Activated naive CD8-positive, alpha-beta T cell (primary cell): ENCODE measurements around the gene SPCS1.

Experiments used
- H3K27ac Mint-ChIP-seq: one replicate; pipeline ENCODE4 v1.8.0; 2021; ENCODE audit warnings: mixed read lengths
- H3K27me3 Mint-ChIP-seq: one replicate; pipeline ENCODE4 v1.8.0; 2021; ENCODE audit warnings: mixed read lengths
- H3K36me3 Mint-ChIP-seq: one replicate; pipeline ENCODE4 v1.8.0; 2021; ENCODE audit warnings: mixed read lengths
- H3K4me1 Mint-ChIP-seq: one replicate; pipeline ENCODE4 v1.8.0; 2021; ENCODE audit warnings: low read depth, mixed read lengths
- H3K4me3 Mint-ChIP-seq: one replicate; pipeline ENCODE4 v1.8.0; 2021; ENCODE audit warnings: mild to moderate bottlenecking, mixed read lengths
- H3K9me3 Mint-ChIP-seq: one replicate; pipeline ENCODE4 v1.8.0; 2021; ENCODE audit warnings: low read depth, mixed read lengths

Gene SPCS1

GRCh38 chr3:52739730-52740129 is 33.8 kb downstream of the SPCS1 start:
- no peaks in the 10 kb centered on the region for H3K4me1 Mint-ChIP-seq
- no peaks in the 10 kb centered on the region for H3K9me3 Mint-ChIP-seq
- no peaks in the 10 kb centered on the region for H3K27me3 Mint-ChIP-seq
- peaks cover 19% of the 10 kb centered on the region for H3K36me3 Mint-ChIP-seq
- H3K27ac Mint-ChIP-seq, result no peak overlapping the region
- no peak overlapping the region for H3K4me3 Mint-ChIP-seq

- Mint-ChIP-seq H3K27ac (no peak overlapping the region), H3K9me3 (no peaks in the 10 kb centered on the region), H3K4me3 (no peak overlapping the region), H3K36me3 (peaks cover 11% of the 10 kb centered on the region), H3K27me3 (no peaks in the 10 kb centered on the region), H3K4me1 (no peaks in the 10 kb centered on the region)
Measured at GRCh38 chr3:52742418-52743041, 36.6 kb downstream of the SPCS1 start.

- no peaks in the 10 kb centered on the region for H3K27me3 Mint-ChIP-seq
- no peaks in the 10 kb centered on the region for H3K4me1 Mint-ChIP-seq
- H3K27ac Mint-ChIP-seq, result no peak overlapping the region
- H3K36me3 Mint-ChIP-seq, result peaks cover 11% of the 10 kb centered on the region
- no peaks in the 10 kb centered on the region for H3K9me3 Mint-ChIP-seq
- H3K4me3 Mint-ChIP-seq, result no peak overlapping the region
Measured at GRCh38 chr3:52743152-52743551, 37.2 kb downstream of the SPCS1 start.

GRCh38 chr3:52743721-52744120 is 37.8 kb downstream of the SPCS1 start:
- H3K4me1 Mint-ChIP-seq, result no peaks in the 10 kb centered on the region
- no peaks in the 10 kb centered on the region for H3K9me3 Mint-ChIP-seq

GRCh38 chr3:52752045-52752660 is 46.2 kb downstream of the SPCS1 start:
- H3K36me3 Mint-ChIP-seq, result peaks cover 14% of the 10 kb centered on the region

More at GRCh38 chr3:52743721-52744120, 37.8 kb downstream of the SPCS1 start:
- peaks cover 15% of the 10 kb centered on the region for H3K36me3 Mint-ChIP-seq
- no peak overlapping the region for H3K27ac Mint-ChIP-seq
- H3K4me3 Mint-ChIP-seq, result no peak overlapping the region
- no peaks in the 10 kb centered on the region for H3K27me3 Mint-ChIP-seq

GRCh38 chr3:52754373-52754772 is 48.5 kb downstream of the SPCS1 start:
- H3K4me3 Mint-ChIP-seq, result no peak overlapping the region
- no peak overlapping the region for H3K27ac Mint-ChIP-seq
- H3K27me3 Mint-ChIP-seq, result no peaks in the 10 kb centered on the region
- no peaks in the 10 kb centered on the region for H3K4me1 Mint-ChIP-seq
- no peaks in the 10 kb centered on the region for H3K9me3 Mint-ChIP-seq
- H3K36me3 Mint-ChIP-seq, result peaks cover 8% of the 10 kb centered on the region

More at GRCh38 chr3:52752045-52752660, 46.2 kb downstream of the SPCS1 start:
- Mint-ChIP-seq H3K9me3 (no peaks in the 10 kb centered on the region), H3K27me3 (no peaks in the 10 kb centered on the region), H3K4me3 (no peak overlapping the region), H3K4me1 (no peaks in the 10 kb centered on the region), H3K27ac (no peak overlapping the region)

GRCh38 chr3:52756141-52756540 is 50.2 kb downstream of the SPCS1 start:
- no peaks in the 10 kb centered on the region for H3K27me3 Mint-ChIP-seq
- H3K27ac Mint-ChIP-seq, result no peak overlapping the region
- no peaks in the 10 kb centered on the region for H3K4me1 Mint-ChIP-seq
- no peak overlapping the region for H3K4me3 Mint-ChIP-seq
- H3K36me3 Mint-ChIP-seq, result peaks cover 12% of the 10 kb centered on the region
- H3K9me3 Mint-ChIP-seq, result no peaks in the 10 kb centered on the region
